Nephron progenitor cell (in vitro differentiated cells): ENCODE data around the gene CEP112.

ENCODE experiments used
- DNase-seq: peaks from one replicate; pipeline ENCODE4 v3.0.0; 2021
- H3K27ac Mint-ChIP-seq: 2 replicates; pipeline ENCODE4 v1.8.0; 2021; ENCODE audit warnings: mild to moderate bottlenecking, moderate library complexity, mixed read lengths
- H3K27me3 Mint-ChIP-seq: 2 replicates; pipeline ENCODE4 v1.8.0; 2021; ENCODE audit warnings: mild to moderate bottlenecking, low read depth, mixed read lengths; ENCODE audit not compliant: poor library complexity
- H3K36me3 Mint-ChIP-seq: 2 replicates; pipeline ENCODE4 v1.8.0; 2021; ENCODE audit warnings: low read depth, mixed read lengths
- H3K4me1 Mint-ChIP-seq: 2 replicates; pipeline ENCODE4 v1.8.0; 2021; ENCODE audit warnings: mixed read lengths
- H3K4me3 Mint-ChIP-seq: 2 replicates; pipeline ENCODE4 v1.8.0; 2021; ENCODE audit warnings: mild to moderate bottlenecking, moderate library complexity, mixed read lengths
- H3K9me3 Mint-ChIP-seq: 2 replicates; pipeline ENCODE4 v1.8.0; 2021; ENCODE audit warnings: mild to moderate bottlenecking, moderate library complexity, mixed read lengths
- TF ChIP-seq, protein P1 (sequence below): fragments of 200-600 bp; sonication (generic); IDR thresholded peaks from 2 replicates; pipeline ENCODE4 v1.5.0; 2021; ENCODE audit warnings: antibody characterized with exemption

The CEP112 gene

DNA sequence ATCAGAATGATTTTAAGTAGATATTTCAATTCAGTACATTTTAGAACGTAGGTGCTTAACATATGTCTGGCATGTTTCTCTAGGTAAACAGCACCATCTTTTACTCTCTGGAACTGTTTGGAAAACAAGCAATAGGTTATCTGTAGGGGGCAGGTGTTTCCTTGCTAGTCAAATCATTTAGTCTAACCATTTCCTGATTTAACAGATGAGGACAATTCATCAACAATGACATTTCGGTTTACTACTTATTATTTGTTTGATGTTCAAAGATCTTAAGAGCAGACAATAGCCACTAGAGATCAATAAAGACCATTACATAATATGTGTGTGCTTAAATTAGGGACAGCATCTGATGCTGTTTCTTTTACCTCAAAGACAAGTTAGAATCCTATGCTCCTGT is 173.1 kb downstream of the CEP112 start:
- no peak overlapping the region for H3K27ac Mint-ChIP-seq
- H3K9me3 Mint-ChIP-seq: peaks cover 27% of the 10 kb centered on the region
- no peaks in the 10 kb centered on the region for H3K27me3 Mint-ChIP-seq
- H3K4me1 Mint-ChIP-seq: no peaks in the 10 kb centered on the region
- no peak for DNase-seq
- H3K36me3 Mint-ChIP-seq: peaks cover 52% of the 10 kb centered on the region
- TF ChIP-seq, protein P1, sequence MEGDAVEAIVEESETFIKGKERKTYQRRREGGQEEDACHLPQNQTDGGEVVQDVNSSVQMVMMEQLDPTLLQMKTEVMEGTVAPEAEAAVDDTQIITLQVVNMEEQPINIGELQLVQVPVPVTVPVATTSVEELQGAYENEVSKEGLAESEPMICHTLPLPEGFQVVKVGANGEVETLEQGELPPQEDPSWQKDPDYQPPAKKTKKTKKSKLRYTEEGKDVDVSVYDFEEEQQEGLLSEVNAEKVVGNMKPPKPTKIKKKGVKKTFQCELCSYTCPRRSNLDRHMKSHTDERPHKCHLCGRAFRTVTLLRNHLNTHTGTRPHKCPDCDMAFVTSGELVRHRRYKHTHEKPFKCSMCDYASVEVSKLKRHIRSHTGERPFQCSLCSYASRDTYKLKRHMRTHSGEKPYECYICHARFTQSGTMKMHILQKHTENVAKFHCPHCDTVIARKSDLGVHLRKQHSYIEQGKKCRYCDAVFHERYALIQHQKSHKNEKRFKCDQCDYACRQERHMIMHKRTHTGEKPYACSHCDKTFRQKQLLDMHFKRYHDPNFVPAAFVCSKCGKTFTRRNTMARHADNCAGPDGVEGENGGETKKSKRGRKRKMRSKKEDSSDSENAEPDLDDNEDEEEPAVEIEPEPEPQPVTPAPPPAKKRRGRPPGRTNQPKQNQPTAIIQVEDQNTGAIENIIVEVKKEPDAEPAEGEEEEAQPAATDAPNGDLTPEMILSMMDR: no peak
- no peak overlapping the region for H3K4me3 Mint-ChIP-seq

DNA sequence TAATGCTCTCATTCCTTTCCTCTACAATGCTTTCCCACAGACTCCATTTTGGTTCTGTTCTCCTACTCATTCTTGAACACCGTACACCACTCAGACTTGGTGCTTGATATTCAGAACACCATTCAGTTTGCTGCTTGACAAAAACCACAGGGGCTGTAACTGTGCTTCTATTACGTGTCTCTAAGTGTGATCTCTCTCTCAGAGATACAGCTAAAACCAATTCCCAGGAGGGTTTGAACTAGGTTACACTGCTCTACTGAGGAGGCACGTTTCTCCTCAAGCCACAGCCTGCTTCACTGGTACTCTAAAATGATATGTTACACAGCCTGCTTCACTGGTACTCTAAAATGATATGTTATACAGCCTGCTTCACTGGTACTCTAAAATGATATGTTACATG is 175.7 kb downstream of the CEP112 start:
- peaks cover 45% of the 10 kb centered on the region for H3K36me3 Mint-ChIP-seq
- no peak overlapping the region for H3K27ac Mint-ChIP-seq
- no peak overlapping the region for H3K4me3 Mint-ChIP-seq
- no peak for DNase-seq
- TF ChIP-seq, protein P1: no peak
- H3K27me3 Mint-ChIP-seq: no peaks in the 10 kb centered on the region
- peaks cover 20% of the 10 kb centered on the region for H3K9me3 Mint-ChIP-seq
- no peaks in the 10 kb centered on the region for H3K4me1 Mint-ChIP-seq

DNA sequence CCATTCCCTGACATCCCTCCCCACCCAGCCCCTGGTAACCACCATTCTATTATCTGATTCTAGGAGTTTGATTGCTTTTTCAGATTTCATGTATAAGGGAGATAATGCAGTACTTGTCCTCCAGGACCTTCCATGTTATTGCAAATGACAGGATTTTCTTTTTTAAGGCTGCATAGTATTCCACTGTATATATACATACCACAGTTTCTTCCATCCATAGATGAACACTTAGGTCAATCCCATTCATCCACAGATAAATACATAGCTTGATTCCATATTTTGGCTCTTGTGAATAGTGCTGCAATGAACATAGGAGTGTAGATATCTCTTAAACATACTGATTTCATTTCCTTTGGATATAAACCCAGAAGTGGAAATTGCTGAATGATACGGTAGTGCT is 183.3 kb downstream of the CEP112 start:
- TF ChIP-seq, protein P1: no peak
- H3K27ac Mint-ChIP-seq: no peak overlapping the region
- H3K27me3 Mint-ChIP-seq: no peaks in the 10 kb centered on the region
- H3K4me1 Mint-ChIP-seq: no peaks in the 10 kb centered on the region
- H3K4me3 Mint-ChIP-seq: no peak overlapping the region
- peaks cover 72% of the 10 kb centered on the region for H3K36me3 Mint-ChIP-seq
- peaks cover 53% of the 10 kb centered on the region for H3K9me3 Mint-ChIP-seq
- DNase-seq: no peak

DNA sequence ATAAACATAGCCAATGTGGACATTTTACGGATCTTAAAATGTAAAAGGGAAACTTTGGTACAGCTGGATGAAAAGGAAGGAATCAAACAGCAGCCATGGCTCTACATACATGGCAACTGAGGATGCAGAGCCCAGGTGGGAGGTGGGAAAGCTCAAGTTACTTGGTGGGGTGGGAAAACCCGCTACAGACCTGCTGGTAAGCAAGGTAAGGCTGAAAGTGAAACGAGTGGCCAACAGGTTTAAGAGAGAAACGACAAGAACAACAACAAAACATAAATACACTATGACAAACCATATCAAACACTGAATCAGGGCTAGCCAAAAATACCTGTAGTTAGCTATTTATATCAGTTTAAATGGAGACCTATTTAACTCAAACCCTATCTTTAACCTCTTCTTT is 185.3 kb downstream of the CEP112 start:
- Mint-ChIP-seq H3K27me3 (no peaks in the 10 kb centered on the region), H3K4me3 (no peak overlapping the region), H3K4me1 (no peaks in the 10 kb centered on the region), H3K36me3 (peaks cover 70% of the 10 kb centered on the region), H3K9me3 (peaks cover 42% of the 10 kb centered on the region), H3K27ac (no peak overlapping the region)
- DNase-seq: no peak
- TF ChIP-seq, protein P1: no peak

DNA sequence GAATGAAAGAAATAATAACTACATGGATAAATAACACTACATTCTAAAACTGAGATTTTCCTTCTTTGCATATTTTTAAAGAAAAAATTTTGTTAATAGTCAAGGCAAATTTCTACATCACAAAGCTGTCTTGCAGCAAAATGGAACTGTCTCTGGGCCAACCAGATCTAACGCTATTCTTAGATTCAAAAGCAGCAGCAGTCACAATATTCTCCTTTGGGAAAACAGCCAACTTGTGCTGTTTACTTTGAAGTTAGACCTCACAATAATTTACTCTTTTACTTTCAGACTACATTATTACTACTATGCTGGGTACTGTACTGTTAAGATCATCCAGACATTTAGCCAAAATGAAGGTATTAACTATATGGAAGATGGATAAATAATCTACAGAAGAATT is 189.1 kb downstream of the CEP112 start:
- Mint-ChIP-seq H3K4me3 (no peak overlapping the region), H3K36me3 (peaks cover 67% of the 10 kb centered on the region), H3K27ac (no peak overlapping the region), H3K27me3 (no peaks in the 10 kb centered on the region), H3K9me3 (peaks cover 21% of the 10 kb centered on the region), H3K4me1 (no peaks in the 10 kb centered on the region)
- no peak for DNase-seq
- TF ChIP-seq, protein P1: no peak

DNA sequence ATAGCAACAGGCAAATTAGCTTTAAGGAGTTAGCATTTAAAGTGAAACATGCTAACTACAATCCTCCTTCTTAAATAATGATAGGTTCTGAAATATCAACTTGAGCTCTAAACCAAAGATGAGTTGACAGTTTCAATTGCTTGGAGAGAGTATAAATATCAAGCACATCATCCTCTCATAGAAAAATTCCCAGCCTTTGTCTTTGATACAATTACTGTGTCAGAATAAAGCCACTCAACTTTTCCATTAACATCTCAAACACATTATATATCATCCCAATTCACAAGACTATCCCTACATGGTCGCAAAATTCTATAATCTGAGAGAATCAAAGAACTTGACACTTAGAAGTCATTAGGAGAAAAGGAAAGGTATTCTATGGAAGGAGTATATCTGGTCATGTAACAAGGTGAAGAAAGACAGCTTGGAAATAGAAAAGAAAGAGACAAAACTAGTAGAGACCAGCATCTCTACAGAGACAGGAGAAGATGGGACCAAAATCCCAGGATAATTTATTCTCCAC is 189.8 kb downstream of the CEP112 start:
- no peak for DNase-seq
- Mint-ChIP-seq H3K27me3 (no peaks in the 10 kb centered on the region), H3K36me3 (peaks cover 73% of the 10 kb centered on the region), H3K27ac (no peak overlapping the region), H3K4me1 (no peaks in the 10 kb centered on the region), H3K9me3 (peaks cover 21% of the 10 kb centered on the region), H3K4me3 (no peak overlapping the region)
- TF ChIP-seq, protein P1: no peak
